GM18870 (cell line): ENCODE data around the gene ZNF99.
"Not testable (repeated sequence)": the region's sequence is repeated elsewhere in the genome, so short reads cannot be mapped to it uniquely, and the experiment has no call there.

Source experiments
- ATAC-seq: cut with Tn5 transposase; IDR thresholded peaks from one replicate; pipeline ENCODE4 v1.9.1; 2021; ENCODE audit warnings: moderate library complexity; ENCODE audit not compliant: unreplicated experiment

The ZNF99 gene

GRCh38 chr19:22783651-22784410 lies at the start of gene ZNF99:
TSS of gene ZNF99 (minus strand) at chr19:22784151. CDS start at chr19:22784016, 135 bp downstream.
- no peak for ATAC-seq

GRCh38 chr19:22832031-22832762 lies 48.2 kb upstream of the ZNF99 start, which contains the start of gene ZNF723:
TSS of gene ZNF723 (plus strand) at chr19:22832291. CDS start at chr19:22832380, 89 bp downstream.
- ATAC-seq, result no peak

- ATAC-seq, result no peak
These were observed 47.3 kb upstream of the ZNF99 start for GRCh38 chr19:22831211-22831610.

GRCh38 chr19:22814124-22814523 lies 30.2 kb upstream of the ZNF99 start:
- ATAC-seq, result no peak

GRCh38 chr19:22807061-22807835 lies 23.3 kb upstream of the ZNF99 start:
- no peak for ATAC-seq

GRCh38 chr19:22806418-22806817 lies 22.5 kb upstream of the ZNF99 start:
- no peak for ATAC-seq

- ATAC-seq, result no peak
These were observed 13.1 kb upstream of the ZNF99 start for GRCh38 chr19:22797040-22797439.

GRCh38 chr19:22792863-22793262 lies 8.9 kb upstream of the ZNF99 start:
- ATAC-seq, result not testable (repeated sequence)

GRCh38 chr19:22735911-22736645 lies 47.9 kb downstream of the ZNF99 start:
- no peak for ATAC-seq

- ATAC-seq, result no peak
These were observed 50.3 kb downstream of the ZNF99 start for GRCh38 chr19:22733691-22734090.

GRCh38 chr19:22728214-22728613 lies 55.7 kb downstream of the ZNF99 start:
- ATAC-seq, result not testable (repeated sequence)

- not testable (repeated sequence) for ATAC-seq
These were observed 62.4 kb downstream of the ZNF99 start for GRCh38 chr19:22721533-22721932.

- ATAC-seq, result no peak
These were observed 75.0 kb downstream of the ZNF99 start for GRCh38 chr19:22708983-22709382.

- ATAC-seq, result not testable (repeated sequence)
These were observed 80.9 kb downstream of the ZNF99 start for GRCh38 chr19:22703096-22703495.

GRCh38 chr19:22702661-22703060 lies 81.3 kb downstream of the ZNF99 start:
- not testable (repeated sequence) for ATAC-seq
